HG03139 (cell line): Measurements from ENCODE around the gene ARHGEF1.
"Not testable (repeated sequence)": the region's sequence is repeated elsewhere in the genome, so short reads cannot be mapped to it uniquely, and the experiment has no call there.

Source experiments
- ATAC-seq: cut with Tn5 transposase; IDR thresholded peaks from one replicate; pipeline ENCODE4 v1.9.1; 2021; ENCODE audit not compliant: unreplicated experiment

ARHGEF1 gene

GRCh38 chr19:41904118-41904870 is 21.3 kb downstream of the ARHGEF1 start:
- ATAC-seq = no peak

GRCh38 chr19:41905273-41906002 is 22.5 kb downstream of the ARHGEF1 start:
- ATAC-seq = no peak

- ATAC-seq = no peak
These were observed 23.3 kb downstream of the ARHGEF1 start for GRCh38 chr19:41906271-41906670.

- no peak for ATAC-seq
These were observed 24.1 kb downstream of the ARHGEF1 start for GRCh38 chr19:41906916-41907680.

GRCh38 chr19:41907994-41908615 is 25.1 kb downstream of the ARHGEF1 start:
- no peak for ATAC-seq

- ATAC-seq = no peak
These were observed 25.9 kb downstream of the ARHGEF1 start for GRCh38 chr19:41908724-41909464.

- ATAC-seq = no peak
These were observed 26.7 kb downstream of the ARHGEF1 start for GRCh38 chr19:41909706-41910105.

GRCh38 chr19:41910240-41910991 is 27.4 kb downstream of the ARHGEF1 start:
- ATAC-seq = no peak

- no peak for ATAC-seq
These were observed 28.3 kb downstream of the ARHGEF1 start for GRCh38 chr19:41910992-41911888.

GRCh38 chr19:41911889-41912731 is 29.1 kb downstream of the ARHGEF1 start:
- ATAC-seq = no peak

GRCh38 chr19:41912899-41913537 is 30.0 kb downstream of the ARHGEF1 start:
- ATAC-seq = no peak

- no peak for ATAC-seq
These were observed 30.8 kb downstream of the ARHGEF1 start for GRCh38 chr19:41913538-41914423.

GRCh38 chr19:41914424-41914834 is 31.4 kb downstream of the ARHGEF1 start:
- ATAC-seq = not testable (repeated sequence)

GRCh38 chr19:41915021-41915775 is 32.2 kb downstream of the ARHGEF1 start:
- ATAC-seq = no peak

- ATAC-seq = no peak
These were observed 32.9 kb downstream of the ARHGEF1 start for GRCh38 chr19:41915776-41916414.
